Activated naive CD4-positive, alpha-beta T cell (primary cell): ENCODE data around the gene EVC2.

Experiments
- DNase-seq, 4 experiments: peaks; one replicate each; lab custom pipeline; 2025; lab: John Stamatoyannopoulos, UW

The EVC2 gene

DNA sequence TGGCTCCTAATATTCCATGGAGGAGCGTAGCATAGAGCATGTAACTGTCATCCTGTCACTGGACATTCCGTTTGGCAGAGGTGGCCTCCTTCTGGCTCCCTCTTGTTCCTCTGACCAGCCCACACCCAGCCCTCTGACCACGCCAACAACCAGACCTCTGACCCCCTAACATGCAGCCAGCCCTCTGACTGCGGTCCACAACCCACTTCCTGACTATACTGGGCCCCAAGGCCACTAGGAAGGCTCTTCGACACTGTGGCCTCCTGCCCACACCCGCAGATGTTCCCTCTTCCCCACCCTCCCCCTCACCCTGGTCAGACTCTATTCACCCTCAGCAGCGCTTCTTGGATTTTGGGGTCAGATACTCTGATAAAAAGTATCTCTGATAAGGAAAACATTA lies 141.4 kb downstream of the EVC2 start:
- DNase-seq, result no peak

DNA sequence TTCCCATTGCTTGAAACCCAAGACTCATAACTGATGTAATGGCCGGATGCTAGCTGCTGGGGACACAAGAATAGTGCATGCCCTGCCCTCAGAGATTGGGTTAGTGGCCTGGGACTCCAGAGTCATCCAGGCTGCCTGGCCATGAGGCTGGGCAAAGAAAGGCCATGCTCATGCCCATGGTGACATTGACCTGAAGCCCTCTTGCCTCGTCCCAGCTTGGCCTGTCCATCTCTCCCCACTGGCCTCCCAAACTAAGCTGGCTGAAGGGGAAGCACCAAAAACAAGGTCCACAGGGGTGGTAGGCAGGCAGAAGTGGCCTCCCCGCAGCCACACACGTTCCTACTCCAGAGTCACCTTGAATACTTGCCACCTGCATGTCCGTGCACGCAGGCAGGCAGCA lies 141.8 kb downstream of the EVC2 start:
- no peak for DNase-seq

DNA sequence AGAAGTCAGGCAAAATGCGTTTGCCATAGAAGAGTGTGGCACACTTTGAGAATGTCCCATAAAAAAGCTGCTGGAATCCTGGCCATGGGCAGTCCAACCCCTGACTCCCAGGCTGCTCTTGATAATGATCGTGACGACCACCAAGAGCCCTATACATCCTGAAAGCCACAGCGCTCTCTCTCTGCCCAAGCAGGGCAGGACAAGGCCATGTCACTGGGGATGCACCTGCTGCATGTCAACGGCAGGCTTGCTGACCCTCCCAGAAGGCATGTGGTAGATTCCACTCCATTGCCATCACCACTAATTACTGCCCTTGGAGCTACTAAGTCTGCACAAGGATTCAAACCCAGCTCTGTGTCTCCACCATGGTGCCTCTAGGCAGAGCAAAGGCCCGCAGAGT lies 144.5 kb downstream of the EVC2 start:
- DNase-seq, result no peak

- no peak for DNase-seq
Measured at GRCh38 chr4:5562476-5562875, 145.9 kb downstream of the EVC2 start.

GRCh38 chr4:5561286-5561685 lies 147.1 kb downstream of the EVC2 start:
- DNase-seq, result no peak

DNA sequence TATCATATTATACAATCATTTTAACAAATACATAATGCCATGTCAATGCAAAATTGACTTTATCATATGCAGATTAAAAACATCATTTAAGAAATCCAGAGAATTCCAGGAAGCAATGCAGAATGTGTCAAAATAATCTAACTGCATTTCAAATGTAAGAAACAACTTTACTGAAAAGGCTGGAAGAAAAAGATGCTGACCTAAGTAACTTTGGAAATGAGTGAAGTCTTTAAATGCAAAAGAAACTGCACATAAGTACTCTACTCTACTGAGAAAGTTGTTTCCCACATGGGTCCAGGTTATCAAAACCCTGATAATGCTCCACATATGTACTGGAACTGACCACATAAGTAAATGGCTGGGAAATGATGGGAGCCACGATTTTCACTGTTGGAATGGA lies 149.9 kb downstream of the EVC2 start:
- no peak for DNase-seq

DNA sequence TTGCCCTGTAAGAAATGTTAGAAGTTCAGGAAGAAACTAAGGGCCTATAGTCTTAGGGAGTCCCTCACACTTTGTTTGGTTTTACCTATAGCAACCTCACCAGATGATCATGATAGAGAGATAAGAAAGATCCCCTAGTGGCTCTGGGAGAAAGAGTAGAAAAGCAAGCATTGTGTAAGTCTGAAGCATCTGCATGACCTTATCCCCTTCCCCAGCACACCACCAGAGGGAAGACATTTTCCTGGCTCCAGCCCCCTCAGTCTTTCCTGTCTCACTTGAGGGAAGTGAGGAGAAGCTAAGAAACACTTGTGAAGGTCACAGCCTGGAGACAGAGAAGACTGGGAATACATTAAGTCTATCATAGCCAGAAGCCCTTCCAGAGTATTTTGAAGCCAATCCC lies 154.0 kb downstream of the EVC2 start:
- DNase-seq, result no peak

GRCh38 chr4:5553801-5554200 lies 154.6 kb downstream of the EVC2 start:
- no peak for DNase-seq

- DNase-seq, result no peak
Measured at GRCh38 chr4:5552451-5552850, 155.9 kb downstream of the EVC2 start.

DNA sequence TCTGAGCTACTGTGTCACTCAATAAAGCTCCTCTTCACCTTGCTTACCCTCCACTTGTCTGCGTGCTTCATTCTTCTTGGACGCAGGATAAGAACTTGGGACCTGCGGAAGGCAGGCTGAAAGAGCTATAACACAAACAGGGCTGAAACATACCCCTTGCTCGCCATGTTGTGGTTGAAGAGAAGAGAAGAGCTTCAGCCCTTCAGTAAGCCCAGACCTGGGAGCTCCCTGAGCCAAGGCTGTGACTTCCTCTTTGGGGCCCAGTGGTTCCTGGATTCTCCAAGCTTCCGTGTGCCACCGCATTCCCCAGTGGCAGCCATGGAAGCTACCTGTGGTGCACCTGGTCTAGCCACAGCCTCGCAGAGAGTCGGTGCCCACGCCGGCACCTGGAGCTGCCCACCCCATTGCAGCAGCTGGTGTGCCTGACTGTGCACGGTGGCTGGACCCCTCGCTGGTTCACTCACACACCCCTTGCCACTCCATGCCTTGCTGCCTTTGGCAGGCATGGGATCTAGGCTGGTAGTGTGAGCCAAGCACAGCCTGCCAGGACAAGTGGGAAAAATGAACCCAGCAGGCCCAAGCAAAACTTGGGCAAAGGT lies 160.6 kb downstream of the EVC2 start:
- no peak for DNase-seq

DNA sequence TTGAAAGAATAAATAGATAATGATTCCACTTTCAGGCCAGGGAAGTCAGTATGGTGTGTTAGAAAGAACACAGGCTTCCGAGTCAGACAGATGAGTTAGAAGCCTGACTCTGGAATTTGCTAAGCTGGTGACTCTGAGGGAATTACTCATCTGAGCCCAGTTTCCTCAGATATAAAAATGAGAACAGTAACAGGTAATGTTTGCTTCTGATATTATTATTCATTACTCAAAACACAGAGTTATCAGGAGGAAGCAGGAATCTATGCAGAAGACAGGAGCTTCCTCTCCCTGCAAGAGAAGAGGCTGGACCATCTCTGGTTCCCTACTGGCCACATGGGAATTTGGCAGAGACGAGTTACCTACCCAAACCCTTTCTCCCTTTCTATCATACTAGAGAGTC lies 163.1 kb downstream of the EVC2 start:
- DNase-seq, result no peak

DNA sequence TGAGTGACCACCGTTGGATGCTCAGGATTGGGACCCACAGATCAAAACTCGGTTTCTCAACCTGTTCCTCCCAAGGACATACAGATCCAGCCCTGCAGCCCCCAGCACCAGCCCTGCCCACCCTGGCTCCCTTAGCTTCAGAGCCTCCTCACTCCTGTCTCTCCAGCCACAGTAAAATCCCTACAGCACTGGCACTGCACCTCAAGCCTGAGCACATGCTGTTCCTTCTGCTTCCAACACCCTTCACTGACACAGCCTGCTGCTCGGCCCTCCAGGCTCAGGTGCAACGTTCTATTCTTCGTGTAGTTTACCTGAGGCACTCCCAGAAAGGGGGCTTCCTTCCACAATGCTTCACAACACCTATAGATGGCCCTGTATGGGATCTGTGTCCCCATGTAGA lies 163.6 kb downstream of the EVC2 start:
- DNase-seq, result no peak

DNA sequence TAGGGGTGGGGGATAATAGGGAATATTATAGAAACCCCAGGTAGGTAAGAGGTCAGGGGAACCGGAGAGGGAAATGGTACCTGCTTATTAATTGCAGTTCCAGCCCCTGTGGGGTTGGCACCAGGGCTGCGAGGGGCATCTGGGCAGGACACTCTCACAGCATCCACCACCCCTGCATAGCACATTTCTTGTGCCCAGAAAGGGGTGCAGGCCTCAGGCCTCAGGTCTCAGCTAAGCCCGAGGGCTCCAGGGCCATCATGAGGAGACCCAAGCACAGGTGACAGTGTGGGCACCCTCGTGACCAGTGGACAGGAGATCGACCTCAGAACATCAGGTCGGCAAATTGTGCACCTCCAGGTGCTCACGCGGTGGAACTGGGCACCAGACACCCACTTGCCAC lies 164.7 kb downstream of the EVC2 start:
- no peak for DNase-seq

- DNase-seq, result no peak
Measured at GRCh38 chr4:5541169-5541568, 167.2 kb downstream of the EVC2 start.

DNA sequence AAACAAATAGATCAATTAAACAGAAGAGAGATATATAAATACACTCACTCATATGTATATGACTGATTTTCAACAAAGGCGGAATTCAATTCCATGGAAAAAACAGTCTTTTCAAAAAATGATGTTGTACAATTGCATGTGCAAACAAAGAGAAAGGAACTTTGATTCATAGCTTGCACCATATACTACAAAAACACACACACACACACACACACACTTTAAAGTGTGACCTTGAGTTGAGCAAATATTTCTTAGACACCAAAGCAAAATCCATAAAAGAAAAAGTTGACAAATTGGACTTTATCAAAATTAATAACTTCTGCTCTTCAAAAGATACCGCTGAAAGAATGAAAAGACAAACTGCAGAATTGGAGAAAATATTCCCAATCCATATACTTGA lies 168.8 kb downstream of the EVC2 start:
- DNase-seq, result no peak

DNA sequence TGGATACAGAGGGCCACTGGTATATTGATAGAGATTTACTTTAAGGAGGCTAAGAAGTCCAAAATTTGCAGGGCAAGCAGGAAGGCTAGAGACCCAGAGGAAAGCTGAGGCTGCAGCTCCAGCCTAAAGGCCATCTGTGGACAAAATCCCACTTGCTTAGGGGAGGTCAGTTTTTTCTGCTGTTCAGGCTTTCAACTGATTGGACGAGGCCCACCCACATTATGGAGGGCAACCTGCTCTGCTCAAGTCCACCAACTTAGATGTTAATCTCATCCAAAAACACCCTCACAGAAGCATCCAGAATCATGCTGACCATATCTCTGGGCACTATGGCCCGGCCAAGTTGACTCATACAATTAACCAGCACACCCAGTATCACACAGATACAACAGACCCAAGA lies 176.3 kb downstream of the EVC2 start:
- DNase-seq, result no peak

- no peak for DNase-seq
Measured at GRCh38 chr4:5528031-5528436, 180.3 kb downstream of the EVC2 start.

DNA sequence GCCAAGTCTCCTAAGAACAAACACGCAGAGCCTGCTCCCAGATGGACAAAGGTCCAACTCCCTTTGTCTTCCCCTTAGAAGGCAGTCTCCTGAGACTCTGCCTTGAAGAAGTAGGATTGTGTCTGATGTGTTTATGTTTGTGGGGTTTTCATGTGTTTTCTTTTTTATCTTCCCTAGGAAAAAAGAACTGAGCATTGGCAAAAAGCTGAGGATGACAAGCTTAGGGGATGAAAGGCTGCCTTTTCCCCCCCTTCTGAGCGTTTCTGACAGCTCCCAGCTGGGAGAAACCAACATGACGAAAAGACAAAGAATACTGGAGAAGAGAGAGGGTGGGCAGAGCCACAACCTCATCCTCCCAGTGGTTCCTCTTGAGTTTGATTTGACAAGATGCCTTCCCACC lies 181.1 kb downstream of the EVC2 start:
- no peak for DNase-seq

GRCh38 chr4:5526080-5526846 lies 182.1 kb downstream of the EVC2 start:
- DNase-seq, result no peak

DNA sequence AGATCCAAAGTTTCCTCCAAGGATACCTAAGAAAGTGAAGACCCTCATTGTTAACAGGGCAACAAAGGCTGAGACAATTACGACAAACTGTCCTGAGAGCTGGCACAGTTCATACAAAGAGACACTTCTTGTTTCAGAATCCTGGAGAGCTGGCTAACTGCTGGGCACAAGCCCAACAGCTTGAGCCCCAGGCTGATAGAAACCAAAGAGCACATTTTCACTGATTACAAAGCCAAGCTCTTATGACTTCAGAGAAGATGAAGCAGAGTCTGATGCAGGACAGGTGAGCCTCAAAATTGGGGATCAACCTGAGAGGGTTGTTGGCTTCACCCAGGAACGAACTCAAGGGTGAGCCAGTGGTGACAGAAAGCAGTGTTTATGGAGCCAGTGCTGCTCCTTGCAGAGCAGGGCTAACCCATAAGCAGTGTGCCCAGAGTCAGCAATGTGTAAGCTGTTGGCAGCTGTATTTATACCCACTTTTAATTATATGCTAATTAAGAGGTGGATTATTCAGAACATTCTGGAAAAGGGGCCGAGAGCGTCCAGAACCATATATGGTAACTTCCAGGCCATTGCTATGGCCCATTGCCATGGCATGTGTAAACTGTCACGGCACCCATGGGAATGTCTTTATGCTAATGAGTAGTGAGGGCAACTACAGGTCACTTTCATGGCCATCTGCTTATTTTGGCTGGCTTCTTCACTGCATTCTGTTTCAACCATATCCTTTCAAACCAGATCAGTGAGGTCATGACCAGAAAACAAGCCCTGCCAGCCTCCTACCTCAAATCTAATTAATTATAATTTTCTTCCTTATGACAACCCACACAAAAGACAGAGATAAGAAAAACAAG lies 183.7 kb downstream of the EVC2 start:
- no peak for DNase-seq

DNA sequence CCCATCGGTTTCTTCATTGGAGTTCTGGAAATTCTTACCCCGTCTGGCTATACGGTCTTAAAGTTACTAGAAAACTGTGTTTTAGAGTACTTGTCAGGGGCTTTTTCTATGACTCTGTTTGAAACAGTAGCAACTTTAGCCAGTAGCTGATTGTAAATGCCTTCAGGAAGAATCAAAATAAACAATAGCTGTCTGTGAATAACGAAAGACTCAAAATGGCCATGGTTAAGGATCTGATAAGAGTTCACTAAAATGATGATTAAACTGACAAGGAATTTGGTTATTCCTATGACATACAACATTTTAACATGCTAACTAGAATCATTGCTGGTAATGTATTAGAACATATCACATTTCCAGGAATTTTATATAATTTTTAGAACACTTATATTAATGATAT lies 191.0 kb downstream of the EVC2 start:
- DNase-seq, result no peak

DNA sequence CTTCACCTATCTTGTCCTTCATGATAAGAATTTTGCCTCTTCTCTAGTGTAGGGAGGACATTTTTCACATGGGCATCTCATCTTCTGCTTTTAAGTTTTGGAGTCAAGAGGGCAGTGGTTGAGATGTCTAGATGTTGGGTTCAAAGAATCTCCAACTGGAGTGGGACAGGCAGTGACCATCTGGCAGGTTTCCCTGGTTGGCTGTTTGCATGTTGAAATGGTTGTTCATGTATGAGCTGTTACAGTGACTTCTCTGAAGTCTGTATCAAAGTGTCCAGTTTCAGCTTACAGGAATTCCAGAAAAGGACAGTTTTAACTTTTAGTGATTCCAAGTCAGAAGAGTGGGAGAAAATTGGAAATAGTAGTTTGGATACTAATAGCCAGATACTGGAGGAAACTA lies 192.7 kb downstream of the EVC2 start:
- DNase-seq, result no peak
